B cell (primary cell): ENCODE data around the gene ARHGAP15.

Source experiments
- CTCF ChIP-seq: fragments of 200-600 bp; IDR thresholded peaks from one replicate; pipeline ENCODE4 v1.8.0; 2022; ENCODE audit warnings: antibody characterized with exemption, mild to moderate bottlenecking
- EZH2 ChIP-seq: IDR thresholded peaks from 2 replicates; pipeline ENCODE4 v1.6.1; 2012; ENCODE audit warnings: borderline replicate concordance, low read depth, mild to moderate bottlenecking, moderate library complexity, low read length; ENCODE audit not compliant: insufficient read depth, poor library complexity, severe bottlenecking

- TF ChIP-seq EZH2 (no peak), CTCF (no peak)
Observed at GRCh38 chr2:143623231-143623908, 494.2 kb downstream of the ARHGAP15 start.
